Parathyroid adenoma (tissue), 2 donors: Measurements from ENCODE around the gene CPVL.
A peak's percentile ranks its signal among the peaks of the same experiment; 100 is the strongest.

Source experiments
- H2AFZ ChIP-seq: fragments of 300-600 bp; sonication (generic); one replicate; pipeline ENCODE4 v1.7.0; 2017; ENCODE audit warnings: antibody characterized with exemption, mild to moderate bottlenecking
- H3K27ac ChIP-seq: fragments of 300-600 bp; sonication (generic); one replicate; pipeline ENCODE4 v1.7.0; 2017
- H3K27me3 ChIP-seq: fragments of 300-600 bp; sonication (generic); one replicate; pipeline ENCODE4 v1.7.0; 2017; ENCODE audit warnings: low read length; ENCODE audit not compliant: control insufficient read depth, insufficient read depth
- H3K36me3 ChIP-seq: fragments of 300-600 bp; sonication (generic); one replicate; pipeline ENCODE4 v1.7.0; 2017; ENCODE audit warnings: low read length; ENCODE audit not compliant: control insufficient read depth, insufficient read depth
- H3K4me1 ChIP-seq: fragments of 300-600 bp; sonication (generic); one replicate; pipeline ENCODE4 v1.7.0; 2017; ENCODE audit warnings: control low read depth
- H3K4me2 ChIP-seq: fragments of 300-600 bp; sonication (generic); one replicate; pipeline ENCODE4 v1.7.0; 2017; ENCODE audit warnings: low read length
- H3K4me3 ChIP-seq: fragments of 300-600 bp; sonication (generic); one replicate; pipeline ENCODE4 v1.7.0; 2017; ENCODE audit warnings: low read depth, low read length
- H3K79me2 ChIP-seq: fragments of 300-600 bp; sonication (generic); one replicate; pipeline ENCODE4 v1.7.0; 2017; ENCODE audit warnings: control low read depth
- H3K9ac ChIP-seq: fragments of 300-600 bp; sonication (generic); one replicate; pipeline ENCODE4 v1.7.0; 2017; ENCODE audit warnings: mild to moderate bottlenecking
- H3K9me3 ChIP-seq: fragments of 300-600 bp; sonication (generic); one replicate; pipeline ENCODE4 v1.7.0; 2017; ENCODE audit warnings: low read length; ENCODE audit not compliant: control insufficient read depth
- TF ChIP-seq, protein P1 (sequence below): fragments of 300-600 bp; sonication (generic); IDR thresholded peaks from one replicate; pipeline ENCODE4 v1.7.0; 2017; ENCODE audit warnings: antibody characterized with exemption, mild to moderate bottlenecking
- donor health status: primary hyperparathyroidism.

The CPVL gene

DNA sequence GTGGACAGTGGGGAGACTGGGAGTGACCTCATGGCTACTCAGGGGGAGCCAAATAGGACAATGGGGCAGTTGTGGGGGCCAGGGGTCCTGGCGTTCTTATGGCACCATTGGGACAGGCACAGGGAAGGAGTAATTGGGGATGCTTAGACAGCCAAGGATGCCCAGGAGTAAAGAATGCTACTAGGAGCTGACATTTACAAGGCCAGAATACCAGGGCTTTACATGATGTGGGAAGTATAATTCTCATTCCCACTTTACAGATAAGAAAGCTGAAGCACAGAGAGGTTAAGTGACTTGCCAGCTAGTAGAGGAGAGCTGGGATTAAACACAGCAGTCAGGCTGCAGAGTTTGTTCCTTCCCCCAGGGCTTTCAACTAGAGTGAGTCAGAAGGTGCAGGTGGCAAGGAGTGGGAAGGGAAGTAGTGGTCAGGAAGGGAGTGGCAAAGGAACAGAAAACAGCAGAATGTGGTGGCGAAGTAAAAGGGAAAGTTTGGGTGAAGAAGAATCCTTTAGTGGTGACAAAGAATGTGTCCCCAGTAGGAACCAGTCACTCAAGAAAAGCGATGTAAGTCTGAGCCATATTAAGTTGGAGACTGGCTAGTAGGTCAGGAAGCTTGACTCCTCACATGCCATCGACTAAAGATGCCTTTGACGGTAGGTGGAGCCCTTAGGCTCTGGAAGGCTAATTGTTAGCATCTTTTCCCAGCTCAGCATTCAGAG lies 32.8 kb downstream of the CPVL start:
- H3K27ac ChIP-seq = no peak overlapping the region
- no peak overlapping the region for H3K4me3 ChIP-seq
- H2AFZ ChIP-seq = no peak overlapping the region
- H3K4me1 ChIP-seq = peaks cover 14% of the 10 kb centered on the region
- H3K36me3 ChIP-seq = no peaks in the 10 kb centered on the region
- no peaks in the 10 kb centered on the region for H3K9me3 ChIP-seq
- H3K9ac ChIP-seq = no peak overlapping the region
- no peak overlapping the region for H3K4me2 ChIP-seq
- TF ChIP-seq, protein P1, sequence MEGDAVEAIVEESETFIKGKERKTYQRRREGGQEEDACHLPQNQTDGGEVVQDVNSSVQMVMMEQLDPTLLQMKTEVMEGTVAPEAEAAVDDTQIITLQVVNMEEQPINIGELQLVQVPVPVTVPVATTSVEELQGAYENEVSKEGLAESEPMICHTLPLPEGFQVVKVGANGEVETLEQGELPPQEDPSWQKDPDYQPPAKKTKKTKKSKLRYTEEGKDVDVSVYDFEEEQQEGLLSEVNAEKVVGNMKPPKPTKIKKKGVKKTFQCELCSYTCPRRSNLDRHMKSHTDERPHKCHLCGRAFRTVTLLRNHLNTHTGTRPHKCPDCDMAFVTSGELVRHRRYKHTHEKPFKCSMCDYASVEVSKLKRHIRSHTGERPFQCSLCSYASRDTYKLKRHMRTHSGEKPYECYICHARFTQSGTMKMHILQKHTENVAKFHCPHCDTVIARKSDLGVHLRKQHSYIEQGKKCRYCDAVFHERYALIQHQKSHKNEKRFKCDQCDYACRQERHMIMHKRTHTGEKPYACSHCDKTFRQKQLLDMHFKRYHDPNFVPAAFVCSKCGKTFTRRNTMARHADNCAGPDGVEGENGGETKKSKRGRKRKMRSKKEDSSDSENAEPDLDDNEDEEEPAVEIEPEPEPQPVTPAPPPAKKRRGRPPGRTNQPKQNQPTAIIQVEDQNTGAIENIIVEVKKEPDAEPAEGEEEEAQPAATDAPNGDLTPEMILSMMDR = peak; percentile 12
- H3K79me2 ChIP-seq = no peaks in the 10 kb centered on the region
- H3K27me3 ChIP-seq = no peaks in the 10 kb centered on the region

DNA sequence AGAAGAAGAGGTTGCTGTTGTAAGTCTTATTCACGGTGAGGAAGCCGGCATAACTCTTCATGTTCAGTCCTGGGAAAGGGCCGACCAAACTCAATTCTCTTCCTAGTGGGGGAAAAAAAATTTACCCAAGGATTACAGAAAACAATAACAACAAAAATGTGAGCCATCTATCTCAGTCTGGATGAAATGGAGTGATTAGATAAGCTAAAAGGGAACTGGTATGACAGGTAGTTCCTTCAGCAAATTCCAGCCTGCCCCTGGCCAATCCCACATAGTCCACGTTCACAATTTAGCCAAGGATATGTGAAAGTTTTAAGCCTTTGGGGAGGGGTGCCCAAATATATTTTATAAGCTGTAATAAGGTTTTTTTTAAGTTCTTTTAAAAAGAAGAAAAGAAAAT lies 33.6 kb downstream of the CPVL start:
- H3K27me3 ChIP-seq = no peaks in the 10 kb centered on the region
- H3K79me2 ChIP-seq = no peaks in the 10 kb centered on the region
- H3K4me2 ChIP-seq = no peak overlapping the region
- H3K27ac ChIP-seq = no peak overlapping the region
- H3K4me1 ChIP-seq = peaks cover 19% of the 10 kb centered on the region
- no peak overlapping the region for H3K9ac ChIP-seq
- no peak overlapping the region for H2AFZ ChIP-seq
- no peak overlapping the region for H3K4me3 ChIP-seq
- H3K9me3 ChIP-seq = no peaks in the 10 kb centered on the region
- no peaks in the 10 kb centered on the region for H3K36me3 ChIP-seq
- TF ChIP-seq, protein P1 = no peak

- no peaks in the 10 kb centered on the region for H3K79me2 ChIP-seq
- no peaks in the 10 kb centered on the region for H3K27me3 ChIP-seq
- H3K4me1 ChIP-seq = peaks cover 42% of the 10 kb centered on the region
- no peak overlapping the region for H3K4me2 ChIP-seq
- no peaks in the 10 kb centered on the region for H3K9me3 ChIP-seq
- peak overlapping the region; percentile 14 for H2AFZ ChIP-seq
- H3K9ac ChIP-seq = no peak overlapping the region
- H3K36me3 ChIP-seq = no peaks in the 10 kb centered on the region
- no peak overlapping the region for H3K27ac ChIP-seq
- TF ChIP-seq, protein P1 = no peak
- no peak overlapping the region for H3K4me3 ChIP-seq
Measured at GRCh38 chr7:29109899-29110298, 36.4 kb downstream of the CPVL start.

- Histone ChIP-seq H3K27ac (no peak overlapping the region), H3K27me3 (no peaks in the 10 kb centered on the region), H3K4me1 (peaks cover 43% of the 10 kb centered on the region), H3K4me3 (no peak overlapping the region), H3K9me3 (no peaks in the 10 kb centered on the region), H2AFZ (no peak overlapping the region), H3K36me3 (no peaks in the 10 kb centered on the region), H3K4me2 (no peak overlapping the region), H3K79me2 (no peaks in the 10 kb centered on the region), H3K9ac (no peak overlapping the region)
- TF ChIP-seq, protein P1 = no peak
Measured at GRCh38 chr7:29109358-29109757, 37.0 kb downstream of the CPVL start.

- Histone ChIP-seq H3K4me2 (no peak overlapping the region), H3K4me3 (no peak overlapping the region), H3K4me1 (peaks cover 46% of the 10 kb centered on the region), H2AFZ (no peak overlapping the region), H3K79me2 (no peaks in the 10 kb centered on the region), H3K27me3 (no peaks in the 10 kb centered on the region), H3K9ac (no peak overlapping the region), H3K27ac (peak overlapping the region; percentile 11), H3K9me3 (no peaks in the 10 kb centered on the region), H3K36me3 (no peaks in the 10 kb centered on the region)
- TF ChIP-seq, protein P1 = no peak
Measured at GRCh38 chr7:29107056-29107455, 39.3 kb downstream of the CPVL start.
